PC-9 (cell line): ENCODE results near the gene CCDC91.

Source experiments
- EZH2 ChIP-seq: fragments of 200-600 bp; sonication (generic); IDR thresholded peaks from 2 replicates; pipeline ENCODE4 v1.8.0; 2017; ENCODE audit warnings: antibody characterized with exemption, low read depth
- TF ChIP-seq, protein P1 (sequence below): fragments of 200-600 bp; sonication (generic); conservative IDR thresholded peaks from 2 replicates; pipeline ENCODE4 v1.6.1; 2017; ENCODE audit warnings: mixed run types, antibody characterized with exemption, mild to moderate bottlenecking, moderate library complexity

GRCh38 chr12:28537474-28537873 lies 347.2 kb downstream of the CCDC91 start:
- TF ChIP-seq, protein P1, sequence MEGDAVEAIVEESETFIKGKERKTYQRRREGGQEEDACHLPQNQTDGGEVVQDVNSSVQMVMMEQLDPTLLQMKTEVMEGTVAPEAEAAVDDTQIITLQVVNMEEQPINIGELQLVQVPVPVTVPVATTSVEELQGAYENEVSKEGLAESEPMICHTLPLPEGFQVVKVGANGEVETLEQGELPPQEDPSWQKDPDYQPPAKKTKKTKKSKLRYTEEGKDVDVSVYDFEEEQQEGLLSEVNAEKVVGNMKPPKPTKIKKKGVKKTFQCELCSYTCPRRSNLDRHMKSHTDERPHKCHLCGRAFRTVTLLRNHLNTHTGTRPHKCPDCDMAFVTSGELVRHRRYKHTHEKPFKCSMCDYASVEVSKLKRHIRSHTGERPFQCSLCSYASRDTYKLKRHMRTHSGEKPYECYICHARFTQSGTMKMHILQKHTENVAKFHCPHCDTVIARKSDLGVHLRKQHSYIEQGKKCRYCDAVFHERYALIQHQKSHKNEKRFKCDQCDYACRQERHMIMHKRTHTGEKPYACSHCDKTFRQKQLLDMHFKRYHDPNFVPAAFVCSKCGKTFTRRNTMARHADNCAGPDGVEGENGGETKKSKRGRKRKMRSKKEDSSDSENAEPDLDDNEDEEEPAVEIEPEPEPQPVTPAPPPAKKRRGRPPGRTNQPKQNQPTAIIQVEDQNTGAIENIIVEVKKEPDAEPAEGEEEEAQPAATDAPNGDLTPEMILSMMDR, result no peak
- TF ChIP-seq EZH2, result no peak
